GM18505 (cell line): ENCODE results near the gene MS4A12.
"Not testable (repeated sequence)": the region's sequence is repeated elsewhere in the genome, so short reads cannot be mapped to it uniquely, and the experiment has no call there.

Experiments
- ATAC-seq: cut with Tn5 transposase; IDR thresholded peaks from one replicate; pipeline ENCODE4 v1.9.1; 2021; ENCODE audit not compliant: unreplicated experiment
- POLR2A ChIP-seq: IDR thresholded peaks from 4 replicates; pipeline ENCODE4 v1.6.1; 2011; ENCODE audit warnings: borderline replicate concordance; ENCODE audit not compliant: insufficient read depth, insufficient read length; ENCODE audit errors: extremely low read depth

The MS4A12 gene

GRCh38 chr11:60530454-60531100, 38.0 kb downstream of the MS4A12 start:
- no peak for ATAC-seq
- no peak for TF ChIP-seq POLR2A

- not testable (repeated sequence) for ATAC-seq
Observed at GRCh38 chr11:60532383-60532782, 39.8 kb downstream of the MS4A12 start.

- not testable (repeated sequence) for ATAC-seq
Observed at GRCh38 chr11:60538627-60539026, 46.0 kb downstream of the MS4A12 start.

GRCh38 chr11:60544077-60544476, 51.5 kb downstream of the MS4A12 start:
- ATAC-seq: no peak
- no peak for TF ChIP-seq POLR2A
